Kidney epithelial cell (primary cell): ENCODE results near the gene RCN1. TPM values are rescaled to one million over a fixed set of nuclear protein-coding genes. Genes with fewer than 3 reads are reported as not detected.

Experiments
- DNase-seq: peaks from one replicate; pipeline ENCODE4 v3.0.0-alpha.2; 2010; ENCODE audit warnings: low read depth
- H3K27me3 ChIP-seq: 2 replicates; pipeline ENCODE4 v1.6.0; 2011; ENCODE audit warnings: low read length; ENCODE audit not compliant: control insufficient read depth, insufficient read depth
- H3K36me3 ChIP-seq: 2 replicates; pipeline ENCODE4 v1.5.1; 2011; ENCODE audit warnings: low read length; ENCODE audit not compliant: control insufficient read depth, insufficient read depth
- H3K4me3 ChIP-seq: 2 replicates; pipeline ENCODE4 v1.5.1; 2011; ENCODE audit warnings: low read depth, mild to moderate bottlenecking, control low read depth, low read length
- CTCF ChIP-seq: IDR thresholded peaks from 2 replicates; pipeline ENCODE4 v1.5.1; 2011; ENCODE audit warnings: mild to moderate bottlenecking, moderate library complexity, low read length, control low read depth, inconsistent platforms; ENCODE audit not compliant: insufficient read depth, poor library complexity, severe bottlenecking
- total RNA-seq: library from RNA; depleted of rRNA; stranded (reverse); fragments of >200 nt; gene quantifications from 2 replicates; pipeline ENCODE4 v1.2.3, GENCODE V29; 2015

Gene RCN1
- total RNA-seq, 1 donor from 2014 or later, result 177 TPM

GRCh38 chr11:32121012-32121411 is 30.1 kb downstream of the RCN1 start:
- H3K4me3 ChIP-seq, result no peak overlapping the region
- no peak for TF ChIP-seq CTCF
- H3K27me3 ChIP-seq, result no peaks in the 10 kb centered on the region
- DNase-seq, result no peak
- H3K36me3 ChIP-seq, result no peaks in the 10 kb centered on the region

- no peaks in the 10 kb centered on the region for H3K36me3 ChIP-seq
- H3K27me3 ChIP-seq, result no peaks in the 10 kb centered on the region
- no peak overlapping the region for H3K4me3 ChIP-seq
- no peak for TF ChIP-seq CTCF
- no peak for DNase-seq
Observed at GRCh38 chr11:32122200-32122599, 31.3 kb downstream of the RCN1 start.

- DNase-seq, result no peak
- Histone ChIP-seq H3K36me3 (no peaks in the 10 kb centered on the region), H3K27me3 (no peaks in the 10 kb centered on the region), H3K4me3 (no peak overlapping the region)
- no peak for TF ChIP-seq CTCF
Observed at GRCh38 chr11:32131321-32131720, 40.4 kb downstream of the RCN1 start.

- TF ChIP-seq CTCF, result no peak
- no peak for DNase-seq
- no peaks in the 10 kb centered on the region for H3K36me3 ChIP-seq
- no peaks in the 10 kb centered on the region for H3K27me3 ChIP-seq
- no peak overlapping the region for H3K4me3 ChIP-seq
Observed at GRCh38 chr11:32136657-32137056, 45.8 kb downstream of the RCN1 start.

DNA sequence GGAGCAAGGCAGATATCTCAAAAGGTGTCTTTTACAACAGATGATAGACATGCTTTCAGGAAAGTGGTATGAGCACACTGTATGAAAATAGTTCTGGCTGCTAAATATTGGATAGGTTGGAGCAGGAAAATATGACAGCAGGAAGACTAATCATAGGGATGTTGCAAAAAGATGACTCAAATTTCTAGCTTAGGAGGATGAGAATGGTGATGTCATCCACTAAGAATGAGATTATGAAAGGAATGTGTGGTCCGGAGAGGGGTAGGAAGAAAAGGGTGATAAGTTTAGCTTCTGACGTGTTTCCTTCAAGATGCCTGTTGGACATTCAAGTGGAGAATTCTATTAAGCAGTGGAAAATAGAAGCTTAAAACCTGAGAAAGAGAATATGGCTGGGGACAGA is 46.4 kb downstream of the RCN1 start:
- peak; percentile 78 for DNase-seq
- TF ChIP-seq CTCF, result no peak
- Histone ChIP-seq H3K36me3 (no peaks in the 10 kb centered on the region), H3K27me3 (no peaks in the 10 kb centered on the region), H3K4me3 (no peak overlapping the region)

DNA sequence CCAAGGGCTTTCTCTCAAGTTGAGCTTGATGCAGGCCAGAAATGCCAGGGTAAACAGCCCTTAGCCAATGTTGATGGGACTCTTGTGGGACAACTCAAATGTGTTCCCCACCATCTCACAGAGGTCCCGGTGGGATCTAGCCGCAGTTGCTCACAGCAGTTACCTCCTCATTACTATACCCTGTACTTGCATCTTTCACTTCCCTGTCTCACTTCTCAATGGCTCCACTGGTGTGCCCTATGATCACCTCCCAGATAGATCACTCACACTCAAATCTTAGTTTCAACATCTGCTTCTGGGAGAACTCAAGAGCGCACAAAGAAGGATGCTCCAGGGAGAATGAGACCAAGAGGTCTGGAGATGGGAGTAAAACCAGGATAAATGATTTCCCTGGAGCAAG is 47.0 kb downstream of the RCN1 start:
- TF ChIP-seq CTCF, result no peak
- no peak overlapping the region for H3K4me3 ChIP-seq
- DNase-seq, result no peak
- H3K36me3 ChIP-seq, result no peaks in the 10 kb centered on the region
- peaks cover 3% of the 10 kb centered on the region for H3K27me3 ChIP-seq
